ENCODE results near the gene UVRAG.

Gene UVRAG

DNA sequence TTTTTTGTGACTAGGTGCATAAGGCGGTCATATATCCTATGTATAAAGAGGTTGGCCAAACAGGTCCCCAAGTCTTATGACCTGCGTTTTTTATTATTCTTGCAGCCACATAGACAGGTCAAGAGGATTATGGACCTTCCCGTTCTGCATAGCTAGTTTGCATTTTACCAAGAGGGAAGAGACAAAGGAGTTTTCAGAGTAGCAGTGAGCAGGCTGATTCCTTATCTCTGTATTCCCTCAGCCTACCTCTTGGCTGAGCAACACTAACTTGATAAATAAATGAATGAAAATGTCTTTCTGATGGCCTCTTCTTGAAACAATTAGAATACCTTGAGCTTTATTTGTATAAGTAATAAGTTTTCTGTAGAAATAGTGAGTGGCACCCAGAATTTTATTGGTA lies 210.8 kb downstream of the UVRAG start:
- TF ChIP-seq, protein P1, sequence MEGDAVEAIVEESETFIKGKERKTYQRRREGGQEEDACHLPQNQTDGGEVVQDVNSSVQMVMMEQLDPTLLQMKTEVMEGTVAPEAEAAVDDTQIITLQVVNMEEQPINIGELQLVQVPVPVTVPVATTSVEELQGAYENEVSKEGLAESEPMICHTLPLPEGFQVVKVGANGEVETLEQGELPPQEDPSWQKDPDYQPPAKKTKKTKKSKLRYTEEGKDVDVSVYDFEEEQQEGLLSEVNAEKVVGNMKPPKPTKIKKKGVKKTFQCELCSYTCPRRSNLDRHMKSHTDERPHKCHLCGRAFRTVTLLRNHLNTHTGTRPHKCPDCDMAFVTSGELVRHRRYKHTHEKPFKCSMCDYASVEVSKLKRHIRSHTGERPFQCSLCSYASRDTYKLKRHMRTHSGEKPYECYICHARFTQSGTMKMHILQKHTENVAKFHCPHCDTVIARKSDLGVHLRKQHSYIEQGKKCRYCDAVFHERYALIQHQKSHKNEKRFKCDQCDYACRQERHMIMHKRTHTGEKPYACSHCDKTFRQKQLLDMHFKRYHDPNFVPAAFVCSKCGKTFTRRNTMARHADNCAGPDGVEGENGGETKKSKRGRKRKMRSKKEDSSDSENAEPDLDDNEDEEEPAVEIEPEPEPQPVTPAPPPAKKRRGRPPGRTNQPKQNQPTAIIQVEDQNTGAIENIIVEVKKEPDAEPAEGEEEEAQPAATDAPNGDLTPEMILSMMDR (IDR thresholded peaks at IDR 0.05; ENCODE audit: low read depth, low read length) = no peak
- no peak for DNase-seq (ENCODE audit: low read depth in 2 of 2)

DNA sequence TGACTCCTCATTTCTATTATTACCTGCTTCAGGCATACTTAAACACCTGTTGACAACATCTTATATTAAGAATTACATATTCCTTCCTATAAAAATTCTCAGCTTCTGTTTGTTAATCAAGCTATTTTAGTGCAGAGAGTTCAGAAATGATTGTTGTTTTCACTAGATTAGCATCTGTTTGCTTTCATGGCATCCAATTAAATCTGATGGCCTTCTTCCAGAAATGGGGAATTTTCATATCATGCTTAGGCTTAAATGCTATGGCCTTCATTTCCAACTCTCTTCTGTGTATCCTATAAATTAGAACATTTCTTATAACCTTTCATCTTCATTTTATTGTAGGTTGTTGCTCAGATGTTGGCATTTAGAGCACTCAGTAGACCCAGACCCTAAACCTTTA lies 211.3 kb downstream of the UVRAG start:
- DNase-seq (ENCODE audit: low read depth in 2 of 2) = no peak
- TF ChIP-seq, protein P1 (IDR thresholded peaks at IDR 0.05; ENCODE audit: low read depth, low read length) = no peak
- H3K4me3 ChIP-seq (replicated peaks in 1 of 2; ENCODE audit: low read depth in 2 of 2, low read length in 2 of 2) = no peak overlapping the region

More for the DNA sequence above, 210.8 kb downstream of the UVRAG start:
- no peak overlapping the region for H3K4me3 ChIP-seq (replicated peaks in 1 of 2; ENCODE audit: low read depth in 2 of 2, low read length in 2 of 2)

DNA sequence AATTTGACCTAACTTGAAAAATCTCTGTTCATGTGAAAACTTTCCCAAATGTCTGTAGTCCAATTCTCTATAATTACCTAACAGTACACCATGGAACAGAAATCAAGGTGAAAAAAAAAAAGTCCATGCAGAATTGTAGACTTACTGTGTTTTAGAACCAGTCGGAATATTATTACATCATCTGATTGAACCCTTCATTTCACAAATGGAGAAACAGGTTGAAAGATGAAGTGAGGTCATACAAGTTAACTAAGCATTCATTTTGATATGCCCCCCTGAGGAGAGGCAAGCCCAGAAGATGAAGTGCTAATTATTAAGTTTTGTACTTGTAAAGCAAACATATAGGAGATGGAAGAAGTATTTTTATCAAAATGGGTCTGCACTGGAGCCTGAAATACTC lies 211.9 kb downstream of the UVRAG start:
- no peak overlapping the region for H3K4me3 ChIP-seq (replicated peaks in 1 of 2; ENCODE audit: low read depth in 2 of 2, low read length in 2 of 2)
- no peak for DNase-seq (ENCODE audit: low read depth in 2 of 2)

DNA sequence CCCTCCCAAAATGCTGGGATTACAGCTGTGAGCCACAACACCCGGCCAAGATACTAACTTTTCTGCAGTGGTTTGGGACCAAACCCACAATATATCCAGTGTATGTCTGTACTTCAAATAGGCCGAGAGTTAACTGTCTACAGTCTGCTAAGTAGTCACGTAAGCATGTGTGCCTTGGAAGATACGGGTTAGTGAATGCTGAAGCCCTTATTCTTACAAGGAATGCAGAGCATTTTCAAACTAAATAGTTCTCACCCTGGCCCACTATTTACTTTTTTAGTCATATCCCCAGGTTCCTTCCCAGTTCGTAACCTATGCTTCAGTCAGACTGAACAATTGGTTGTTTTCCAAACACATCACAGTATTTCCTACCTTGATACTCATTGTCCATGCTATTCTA lies 215.3 kb downstream of the UVRAG start:
- TF ChIP-seq, protein P1 (IDR thresholded peaks at IDR 0.05; ENCODE audit: low read depth, low read length) = no peak
- H3K4me3 ChIP-seq (replicated peaks in 1 of 2; ENCODE audit: low read depth in 2 of 2, low read length in 2 of 2) = no peak overlapping the region
- peak; percentile 34 to 94 for DNase-seq (ENCODE audit: low read depth in 2 of 2)

More for the DNA sequence above, 211.9 kb downstream of the UVRAG start:
- TF ChIP-seq, protein P1 (IDR thresholded peaks at IDR 0.05; ENCODE audit: low read depth, low read length) = no peak

DNA sequence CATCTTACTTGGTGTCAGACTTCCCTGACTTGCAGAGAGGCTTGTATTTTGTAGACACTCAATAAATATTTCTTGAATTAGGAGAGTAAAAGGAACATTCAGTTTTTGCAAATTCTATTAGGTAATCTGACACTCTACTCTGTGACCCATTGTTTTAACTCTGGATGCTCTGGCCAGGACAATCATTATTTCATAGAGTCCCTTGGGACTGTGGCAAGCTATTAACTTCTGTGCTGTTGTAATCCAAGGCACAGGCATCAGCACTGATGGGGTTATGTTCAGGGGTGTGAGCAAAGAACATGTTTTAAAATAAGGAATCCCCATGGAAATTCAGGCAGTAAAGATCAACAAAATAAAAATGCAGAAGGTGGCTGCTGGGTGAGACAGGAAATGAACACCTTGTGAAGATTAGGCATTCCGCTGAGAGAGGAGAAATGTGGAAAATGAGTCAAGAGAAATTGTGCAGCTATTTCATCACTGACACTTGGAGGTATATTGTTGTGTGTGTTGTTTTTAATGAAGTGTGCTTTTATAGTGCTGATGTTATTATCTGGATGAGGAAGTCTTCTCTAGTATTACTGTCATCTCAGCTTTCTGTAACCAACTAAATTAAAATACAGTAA lies 216.1 kb downstream of the UVRAG start:
- H3K4me3 ChIP-seq (replicated peaks in 1 of 2; ENCODE audit: low read depth in 2 of 2, low read length in 2 of 2) = no peak overlapping the region
- DNase-seq (ENCODE audit: low read depth in 2 of 2) = peak; percentile 58 to 87
- TF ChIP-seq, protein P1 (IDR thresholded peaks at IDR 0.05; ENCODE audit: low read depth, low read length) = no peak

DNA sequence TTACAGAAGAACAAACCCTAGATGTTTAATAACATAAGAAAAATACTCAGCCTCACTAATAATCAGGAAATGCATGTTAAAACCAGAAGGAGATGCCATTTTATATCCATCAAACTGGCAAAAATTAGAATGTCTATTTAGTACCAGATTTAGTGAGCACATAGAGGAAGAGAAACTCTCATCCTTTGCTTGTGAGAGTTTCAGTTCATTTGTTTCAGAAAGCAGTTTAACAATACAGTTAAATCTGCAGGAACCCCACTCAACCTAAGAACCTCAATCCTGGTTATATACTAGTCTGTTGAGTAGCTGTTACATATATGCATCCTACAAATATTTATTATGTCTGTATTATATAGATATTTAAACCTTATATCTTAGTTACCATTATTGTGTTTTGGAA lies 218.7 kb downstream of the UVRAG start:
- DNase-seq (ENCODE audit: low read depth in 2 of 2) = no peak
- no peak overlapping the region for H3K4me3 ChIP-seq (replicated peaks in 1 of 2; ENCODE audit: low read depth in 2 of 2, low read length in 2 of 2)
- TF ChIP-seq, protein P1 (IDR thresholded peaks at IDR 0.05; ENCODE audit: low read depth, low read length) = no peak

DNA sequence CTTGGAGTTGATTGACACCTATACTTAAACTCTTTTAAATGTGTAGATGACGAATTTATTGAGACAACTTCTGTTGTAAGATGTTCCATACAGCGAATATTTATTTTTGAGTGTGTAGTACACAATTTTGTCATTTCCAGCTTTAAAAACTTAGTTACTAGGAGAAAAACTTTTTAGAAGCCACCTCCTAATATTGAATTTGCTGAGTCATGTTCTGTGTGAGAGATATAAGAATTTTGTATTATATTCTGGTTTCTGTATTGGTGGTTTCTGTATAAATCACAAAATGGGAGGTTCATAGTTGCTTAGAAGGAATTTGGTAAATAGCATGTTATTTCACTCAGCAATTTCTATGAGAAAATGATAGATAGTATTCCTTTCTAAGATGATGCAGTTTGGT lies 220.0 kb downstream of the UVRAG start:
- H3K4me3 ChIP-seq (replicated peaks in 1 of 2; ENCODE audit: low read depth in 2 of 2, low read length in 2 of 2) = no peak overlapping the region
- TF ChIP-seq, protein P1 (IDR thresholded peaks at IDR 0.05; ENCODE audit: low read depth, low read length) = no peak
- no peak for DNase-seq (ENCODE audit: low read depth in 2 of 2)

All from cardiac fibroblast (primary cell).